LNCAP (cell line): ENCODE measurements around the gene CDH5.

Experiments
- CTCF ChIP-seq: fragments of 450-650 bp; IDR thresholded peaks from 2 replicates; pipeline ENCODE4 v1.5.1; 2017; ENCODE audit warnings: mild to moderate bottlenecking

CDH5 gene

GRCh38 chr16:66434619-66435430, 68.3 kb downstream of the CDH5 start:
- no peak for TF ChIP-seq CTCF

- no peak for TF ChIP-seq CTCF
These were observed 69.4 kb downstream of the CDH5 start for GRCh38 chr16:66435896-66436295.

- no peak for TF ChIP-seq CTCF
These were observed 71.0 kb downstream of the CDH5 start for GRCh38 chr16:66437391-66437945.

GRCh38 chr16:66438536-66438935, 72.0 kb downstream of the CDH5 start:
- no peak for TF ChIP-seq CTCF

GRCh38 chr16:66439051-66439730, 72.7 kb downstream of the CDH5 start:
- no peak for TF ChIP-seq CTCF

GRCh38 chr16:66440271-66440802, 73.8 kb downstream of the CDH5 start:
- no peak for TF ChIP-seq CTCF

- no peak for TF ChIP-seq CTCF
These were observed 74.5 kb downstream of the CDH5 start for GRCh38 chr16:66440970-66441369.
